HUES64 (cell line): ENCODE data around the gene SEC61B.

Source experiments
- H3K27ac ChIP-seq: 2 replicates; pipeline ENCODE4 v1.7.0; 2013; ENCODE audit warnings: low read depth, low read length, inconsistent platforms
- H3K27me3 ChIP-seq: 2 replicates; pipeline ENCODE4 v1.6.1; 2013; ENCODE audit warnings: mild to moderate bottlenecking, low read length; ENCODE audit not compliant: insufficient read depth
- H3K36me3 ChIP-seq: 2 replicates; pipeline ENCODE4 v1.6.1; 2013; ENCODE audit warnings: mild to moderate bottlenecking, low read length; ENCODE audit not compliant: insufficient read depth
- H3K4me1 ChIP-seq: 2 replicates; pipeline ENCODE4 v1.6.1; 2013; ENCODE audit warnings: mild to moderate bottlenecking, low read length, moderate library complexity; ENCODE audit not compliant: insufficient read depth
- H3K4me3 ChIP-seq: 2 replicates; pipeline ENCODE4 v1.5.1; 2013; ENCODE audit warnings: mild to moderate bottlenecking, low read length, moderate library complexity
- H3K9ac ChIP-seq: 2 replicates; pipeline ENCODE4 v1.6.1; 2013; ENCODE audit warnings: mild to moderate bottlenecking, low read depth, low read length
- H3K9me3 ChIP-seq: 2 replicates; pipeline ENCODE4 v1.6.1; 2013; ENCODE audit warnings: low read depth, low read length; ENCODE audit not compliant: insufficient read depth
- WGBS: fragments of 150-250, 120-280 bp; methylation state at CpG from one replicate; pipeline ENCODE4 v1.1.7; 2013; ENCODE audit warnings: missing lambda C conversion rate; 5-methylcytosine and 5-hydroxymethylcytosine counted together

Gene SEC61B

GRCh38 chr9:99257723-99258389 is 35.8 kb downstream of the SEC61B start:
- H3K4me1 ChIP-seq, result peaks cover 7% of the 10 kb centered on the region; the same call in 1 of the 2 replicates
- 93% methylated on average over 8 of the region's 8 CpGs for WGBS
- no peak overlapping the region for H3K4me3 ChIP-seq
- H3K27me3 ChIP-seq, result no peaks in the 10 kb centered on the region
- no peak overlapping the region for H3K27ac ChIP-seq
- H3K9ac ChIP-seq, result no peak overlapping the region
- H3K36me3 ChIP-seq, result no peaks in the 10 kb centered on the region
- no peaks in the 10 kb centered on the region for H3K9me3 ChIP-seq

- Histone ChIP-seq H3K27me3 (no peaks in the 10 kb centered on the region), H3K4me3 (no peak overlapping the region), H3K36me3 (no peaks in the 10 kb centered on the region), H3K9me3 (no peaks in the 10 kb centered on the region), H3K9ac (no peak overlapping the region), H3K4me1 (peaks cover 7% of the 10 kb centered on the region; the same call in 1 of the 2 replicates), H3K27ac (no peak overlapping the region)
- WGBS, result 77% methylated on average over 26 of the region's 27 CpGs
Measured at GRCh38 chr9:99259231-99259918, 37.3 kb downstream of the SEC61B start.

- H3K36me3 ChIP-seq, result no peaks in the 10 kb centered on the region
- WGBS, result 96% methylated on average over 2 of the region's 2 CpGs
- peaks cover 7% of the 10 kb centered on the region; the same call in 1 of the 2 replicates for H3K4me1 ChIP-seq
Measured at GRCh38 chr9:99261923-99262322, 39.8 kb downstream of the SEC61B start.

DNA sequence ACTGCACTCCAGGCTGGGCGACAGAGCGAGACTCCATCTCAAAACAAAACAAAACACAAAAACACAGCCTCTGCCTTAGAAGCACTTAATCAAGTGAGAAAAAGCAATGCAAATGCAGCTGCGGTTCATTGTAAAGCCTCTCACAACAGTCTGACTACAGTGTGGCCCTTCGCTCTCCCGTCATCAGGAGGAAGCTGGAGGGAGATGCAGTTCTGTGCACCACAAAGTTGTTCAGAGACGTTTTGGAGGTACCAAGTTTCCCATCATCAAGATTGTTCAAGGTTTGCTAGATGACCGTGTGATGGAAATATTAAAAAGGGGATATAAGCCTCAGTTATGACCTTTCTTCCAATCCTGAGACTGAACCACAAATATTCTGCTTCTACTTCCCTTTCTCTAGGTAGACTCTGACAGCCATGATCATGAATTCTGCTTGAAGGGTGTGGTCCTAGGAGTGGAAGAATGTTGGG is 40.9 kb downstream of the SEC61B start:
- Histone ChIP-seq H3K4me3 (no peak overlapping the region), H3K9ac (no peak overlapping the region), H3K27ac (no peak overlapping the region), H3K27me3 (no peaks in the 10 kb centered on the region), H3K36me3 (no peaks in the 10 kb centered on the region), H3K4me1 (peaks cover 7% of the 10 kb centered on the region; the same call in 1 of the 2 replicates), H3K9me3 (no peaks in the 10 kb centered on the region)
- WGBS, result 92% methylated on average over 7 of the region's 7 CpGs

More at GRCh38 chr9:99261923-99262322, 39.8 kb downstream of the SEC61B start:
- Histone ChIP-seq H3K9ac (no peak overlapping the region), H3K4me3 (no peak overlapping the region), H3K9me3 (no peaks in the 10 kb centered on the region), H3K27me3 (no peaks in the 10 kb centered on the region), H3K27ac (no peak overlapping the region)

- Histone ChIP-seq H3K27me3 (no peaks in the 10 kb centered on the region), H3K27ac (no peak overlapping the region), H3K9ac (no peak overlapping the region), H3K9me3 (no peaks in the 10 kb centered on the region), H3K4me3 (no peak overlapping the region), H3K36me3 (no peaks in the 10 kb centered on the region), H3K4me1 (peaks cover under 1% of the 10 kb centered on the region; the same call in 1 of the 2 replicates)
- 86% methylated on average over 3 of the region's 3 CpGs for WGBS
Measured at GRCh38 chr9:99264070-99264680, 42.1 kb downstream of the SEC61B start.

DNA sequence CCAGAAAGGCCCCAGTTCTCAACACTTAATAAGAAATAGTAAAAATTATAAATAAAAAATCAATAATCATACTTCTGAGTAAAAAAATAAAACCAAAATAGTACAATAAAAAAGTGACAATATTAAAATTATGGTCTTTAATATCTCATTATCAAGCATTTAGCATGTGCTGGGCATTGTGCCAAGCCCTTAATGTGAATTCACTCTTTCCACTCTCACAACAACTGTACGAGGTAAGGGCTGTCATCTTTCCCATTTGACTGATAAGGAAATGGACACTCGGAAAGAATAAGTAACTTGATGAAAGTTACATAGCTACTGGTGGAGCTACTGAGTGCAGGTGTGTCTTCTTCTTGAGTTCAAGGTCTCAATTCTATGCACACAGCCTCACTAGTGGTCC is 43.6 kb downstream of the SEC61B start:
- no peaks in the 10 kb centered on the region for H3K9me3 ChIP-seq
- 94% methylated on average over 2 of the region's 2 CpGs for WGBS
- H3K36me3 ChIP-seq, result no peaks in the 10 kb centered on the region
- no peak overlapping the region for H3K4me3 ChIP-seq
- no peaks in the 10 kb centered on the region for H3K27me3 ChIP-seq
- H3K27ac ChIP-seq, result no peak overlapping the region
- H3K9ac ChIP-seq, result no peak overlapping the region
- H3K4me1 ChIP-seq, result no peaks in the 10 kb centered on the region

DNA sequence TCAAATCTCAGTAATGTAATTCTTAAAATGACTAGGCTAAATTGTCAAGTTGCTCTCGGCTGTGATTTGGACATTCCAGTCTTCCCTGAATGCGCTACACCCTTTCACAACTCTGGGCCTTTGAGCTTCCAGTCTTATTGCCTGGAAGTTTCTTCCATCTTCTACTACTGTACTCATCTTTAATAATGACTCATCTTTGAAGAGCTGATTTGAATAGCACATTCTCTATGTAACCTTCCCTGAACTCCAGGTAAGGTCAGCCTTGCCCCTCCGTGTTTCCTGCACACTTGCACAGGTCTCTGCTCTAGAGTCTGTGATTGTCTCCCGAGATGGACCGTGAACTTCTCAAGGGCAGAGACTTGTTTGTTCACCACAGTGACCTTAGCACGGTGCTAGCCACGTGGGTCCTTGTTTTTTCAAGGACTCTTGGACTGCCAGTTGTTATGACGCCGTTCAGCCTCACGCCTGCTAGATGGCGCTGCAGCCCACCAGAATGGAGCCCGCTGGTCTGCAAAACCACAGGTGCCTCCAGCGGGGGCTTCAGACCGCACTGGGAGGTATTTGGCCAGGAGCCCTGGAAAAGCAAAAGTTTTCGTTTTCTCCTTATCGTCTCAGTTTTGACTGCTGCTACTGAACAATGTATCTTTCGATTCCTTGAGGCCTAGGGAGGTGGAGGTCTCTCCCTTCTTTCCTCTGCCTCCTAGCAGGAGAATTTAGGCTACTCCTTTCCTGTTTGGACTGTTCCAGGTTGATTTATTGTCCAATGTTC is 44.4 kb downstream of the SEC61B start:
- Histone ChIP-seq H3K9me3 (no peaks in the 10 kb centered on the region), H3K4me1 (no peaks in the 10 kb centered on the region), H3K27me3 (no peaks in the 10 kb centered on the region), H3K36me3 (no peaks in the 10 kb centered on the region), H3K9ac (no peak overlapping the region), H3K27ac (no peak overlapping the region), H3K4me3 (no peak overlapping the region)
- WGBS, result 23% methylated on average over 17 of the region's 17 CpGs

GRCh38 chr9:99269416-99269815 is 47.3 kb downstream of the SEC61B start:
- no peaks in the 10 kb centered on the region for H3K27me3 ChIP-seq
- no peak overlapping the region for H3K27ac ChIP-seq
- H3K9me3 ChIP-seq, result no peaks in the 10 kb centered on the region
- no peak overlapping the region for H3K9ac ChIP-seq
- no peaks in the 10 kb centered on the region for H3K4me1 ChIP-seq
- H3K36me3 ChIP-seq, result no peaks in the 10 kb centered on the region
- H3K4me3 ChIP-seq, result no peak overlapping the region
- 92% methylated on average over 3 of the region's 3 CpGs for WGBS

DNA sequence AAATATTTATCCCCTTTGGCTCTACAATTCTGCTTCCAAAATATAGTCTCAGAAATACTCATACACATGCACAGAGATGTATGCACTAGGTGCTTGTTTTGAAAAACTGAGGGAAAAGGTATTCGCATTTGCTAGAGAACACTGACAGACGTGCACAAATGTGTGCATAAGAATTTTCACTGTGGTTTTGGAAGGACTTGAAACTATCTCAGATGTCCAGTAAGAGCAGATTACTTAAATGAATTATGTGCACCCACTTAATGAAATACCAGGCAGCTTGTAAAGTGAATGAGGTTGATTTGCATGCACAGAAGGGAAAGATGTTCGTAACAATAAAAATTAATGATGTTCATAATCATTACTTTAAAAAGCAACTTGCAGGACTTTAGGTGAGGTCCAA is 48.4 kb downstream of the SEC61B start:
- H3K27ac ChIP-seq, result no peak overlapping the region
- no peaks in the 10 kb centered on the region for H3K4me1 ChIP-seq
- no peaks in the 10 kb centered on the region for H3K36me3 ChIP-seq
- no peak overlapping the region for H3K4me3 ChIP-seq
- no peaks in the 10 kb centered on the region for H3K9me3 ChIP-seq
- H3K27me3 ChIP-seq, result no peaks in the 10 kb centered on the region
- H3K9ac ChIP-seq, result no peak overlapping the region
- 47% methylated on average over 2 of the region's 3 CpGs for WGBS

GRCh38 chr9:99272836-99273235 is 50.8 kb downstream of the SEC61B start:
- Histone ChIP-seq H3K27me3 (no peaks in the 10 kb centered on the region), H3K4me1 (no peaks in the 10 kb centered on the region), H3K9me3 (no peaks in the 10 kb centered on the region), H3K9ac (no peak overlapping the region), H3K27ac (no peak overlapping the region), H3K4me3 (no peak overlapping the region), H3K36me3 (no peaks in the 10 kb centered on the region)

GRCh38 chr9:99274016-99274415 is 51.9 kb downstream of the SEC61B start:
- Histone ChIP-seq H3K36me3 (no peaks in the 10 kb centered on the region), H3K27me3 (no peaks in the 10 kb centered on the region), H3K9ac (no peak overlapping the region), H3K4me3 (no peak overlapping the region), H3K4me1 (no peaks in the 10 kb centered on the region), H3K27ac (no peak overlapping the region), H3K9me3 (no peaks in the 10 kb centered on the region)
- 92% methylated on average over 4 of the region's 5 CpGs for WGBS
